HS-5 (cell line): ENCODE results near the gene PSMB9.
"Not testable (repeated sequence)": the region's sequence is repeated elsewhere in the genome, so short reads cannot be mapped to it uniquely, and the experiment has no call there.

ENCODE experiments used
- DNase-seq: peaks from one replicate; pipeline ENCODE4 v3.0.0-alpha.2; 2012; ENCODE audit warnings: low read depth

PSMB9 gene

DNA sequence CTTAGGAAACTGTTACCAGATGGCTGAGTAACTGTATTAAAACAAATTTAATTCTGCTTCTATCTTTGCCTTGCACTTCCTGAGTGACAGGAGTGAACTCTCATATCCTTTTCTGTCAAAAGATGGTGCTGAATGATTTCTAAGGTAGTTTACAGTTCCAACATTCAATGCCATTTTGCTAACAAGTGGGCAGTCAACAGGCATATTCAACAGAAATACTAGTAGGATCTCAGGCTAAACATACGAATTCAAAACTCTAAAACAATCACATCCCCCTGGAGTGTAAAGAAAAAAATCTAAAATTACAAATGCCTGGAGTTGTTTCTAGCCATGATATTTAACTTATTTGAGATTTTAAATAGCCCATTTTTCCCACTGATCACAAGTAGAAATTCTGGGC lies 6.7 kb downstream of the PSMB9 start:
- DNase-seq: no peak

DNA sequence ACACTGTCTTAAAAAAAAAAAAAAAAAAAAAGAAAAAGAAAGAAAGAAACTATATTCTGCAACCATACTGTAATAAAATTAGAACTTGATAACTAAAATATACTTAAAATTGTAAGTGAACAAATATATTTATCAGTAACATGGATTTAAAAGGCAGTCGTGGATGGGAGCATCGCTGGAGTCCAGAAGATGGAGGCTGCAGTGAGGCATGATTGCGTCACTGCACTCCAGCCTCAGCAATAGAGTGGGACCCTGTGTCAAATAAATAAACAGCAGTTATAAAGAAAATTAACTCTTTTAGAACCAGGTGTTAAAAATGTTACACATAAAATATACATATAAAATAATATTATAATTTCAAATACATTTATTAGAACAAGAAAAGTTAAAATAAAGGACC lies 8.7 kb downstream of the PSMB9 start:
- no peak for DNase-seq

- no peak for DNase-seq
Observed at GRCh38 chr6:32865724-32866443, 11.9 kb downstream of the PSMB9 start.

GRCh38 chr6:32867022-32867477 lies 13.1 kb downstream of the PSMB9 start:
- no peak for DNase-seq

DNA sequence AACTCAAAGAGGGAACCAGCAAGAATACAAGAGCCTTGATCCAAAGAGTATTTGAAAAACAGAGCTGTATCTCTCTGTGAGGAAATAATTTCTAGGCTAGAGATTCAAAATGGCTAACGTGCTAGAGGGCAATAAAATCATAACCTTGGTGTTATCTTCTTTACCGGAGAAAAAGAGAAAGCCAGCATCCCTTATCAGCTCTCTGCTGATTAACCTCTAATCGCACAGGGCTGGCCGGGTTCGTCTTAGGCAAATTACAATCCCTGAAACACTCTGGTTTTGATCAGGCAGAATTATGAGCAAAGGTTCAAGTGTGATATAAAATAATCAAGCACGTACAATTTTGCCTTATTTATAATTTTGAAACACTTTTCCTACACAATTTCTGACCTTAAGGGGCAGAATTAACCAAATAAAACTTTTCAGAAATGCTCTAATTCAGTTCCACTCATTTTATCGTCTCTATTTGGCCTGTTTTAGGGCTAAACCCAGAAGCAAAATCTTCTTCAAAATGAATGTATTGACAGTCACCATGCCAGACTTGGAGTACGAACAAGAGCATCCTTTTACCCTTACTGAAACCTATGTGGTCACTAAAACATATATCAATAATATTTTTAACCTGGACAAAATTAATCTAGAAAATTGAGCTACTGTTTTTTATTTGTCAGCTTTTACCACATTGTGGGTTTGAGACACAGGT lies 13.7 kb downstream of the PSMB9 start:
- DNase-seq: no peak

- DNase-seq: peak; percentile 53
Observed at GRCh38 chr6:32868257-32868788, 14.3 kb downstream of the PSMB9 start.

DNA sequence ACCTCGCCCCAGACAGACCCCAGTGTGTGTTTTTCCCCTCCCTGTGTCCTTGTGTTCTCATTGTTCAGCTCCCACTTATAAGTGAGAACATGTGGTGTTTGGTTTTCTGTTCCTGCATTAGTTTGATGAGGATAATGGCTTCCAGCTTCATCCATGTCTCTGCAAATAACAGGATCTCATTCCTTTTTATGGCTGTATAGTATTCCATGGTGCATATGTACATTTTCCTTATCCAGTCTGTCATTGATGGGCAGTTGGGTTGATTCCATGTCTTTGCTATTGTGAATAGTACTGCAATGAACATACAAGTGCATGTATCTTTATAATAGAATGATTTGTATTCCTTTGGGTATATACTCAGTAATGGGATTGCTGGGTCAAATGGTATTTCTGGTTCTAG lies 20.0 kb downstream of the PSMB9 start:
- not testable (repeated sequence) for DNase-seq

- DNase-seq: no peak
Observed at GRCh38 chr6:32876603-32877002, 22.6 kb downstream of the PSMB9 start.

DNA sequence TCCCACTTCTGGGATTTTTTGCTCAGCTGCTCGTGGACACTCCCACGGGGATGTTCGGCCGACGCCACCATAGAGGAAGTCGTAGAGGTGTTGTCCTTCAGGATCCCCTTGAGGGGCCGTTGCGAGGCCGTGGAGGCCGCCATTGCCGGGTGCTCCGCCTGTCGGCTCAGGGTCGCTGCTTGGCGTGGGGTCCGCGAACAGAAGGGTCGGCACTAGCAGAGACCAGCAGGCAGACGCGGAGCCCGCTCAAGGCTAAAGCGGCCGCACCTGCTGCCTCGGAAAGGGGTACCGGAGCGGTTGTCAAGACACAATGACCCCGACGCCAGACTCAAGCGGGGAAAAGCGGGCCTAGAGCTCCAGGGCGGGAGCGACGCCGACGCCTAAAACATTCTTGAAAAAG lies 25.7 kb downstream of the PSMB9 start:
- DNase-seq: no peak

- DNase-seq: not testable (repeated sequence)
Observed at GRCh38 chr6:32880962-32881361, 27.0 kb downstream of the PSMB9 start.

GRCh38 chr6:32882879-32883250 lies 28.9 kb downstream of the PSMB9 start:
- DNase-seq: peak; percentile 61

DNA sequence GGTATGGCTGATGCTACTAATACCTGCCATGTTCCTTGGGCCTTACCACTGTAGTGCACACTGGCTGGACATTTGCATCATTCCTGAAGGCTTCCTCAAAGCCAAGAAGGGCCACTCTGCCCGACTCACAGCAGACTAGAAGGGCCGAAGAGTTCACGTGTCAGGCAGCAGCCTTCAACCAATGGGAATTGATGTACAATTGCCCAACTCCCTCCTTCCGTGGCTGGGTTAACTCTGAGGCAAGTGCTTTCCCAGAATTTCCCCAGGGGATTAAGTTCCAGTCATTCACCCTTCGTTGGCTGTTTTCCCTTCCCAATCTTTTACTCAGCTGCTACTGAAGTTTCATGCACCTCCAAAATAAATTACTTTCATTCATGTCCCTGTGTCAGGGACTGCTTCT lies 29.8 kb downstream of the PSMB9 start:
- no peak for DNase-seq

- DNase-seq: peak; percentile 53
Observed at GRCh38 chr6:32885698-32886286, 31.8 kb downstream of the PSMB9 start.

DNA sequence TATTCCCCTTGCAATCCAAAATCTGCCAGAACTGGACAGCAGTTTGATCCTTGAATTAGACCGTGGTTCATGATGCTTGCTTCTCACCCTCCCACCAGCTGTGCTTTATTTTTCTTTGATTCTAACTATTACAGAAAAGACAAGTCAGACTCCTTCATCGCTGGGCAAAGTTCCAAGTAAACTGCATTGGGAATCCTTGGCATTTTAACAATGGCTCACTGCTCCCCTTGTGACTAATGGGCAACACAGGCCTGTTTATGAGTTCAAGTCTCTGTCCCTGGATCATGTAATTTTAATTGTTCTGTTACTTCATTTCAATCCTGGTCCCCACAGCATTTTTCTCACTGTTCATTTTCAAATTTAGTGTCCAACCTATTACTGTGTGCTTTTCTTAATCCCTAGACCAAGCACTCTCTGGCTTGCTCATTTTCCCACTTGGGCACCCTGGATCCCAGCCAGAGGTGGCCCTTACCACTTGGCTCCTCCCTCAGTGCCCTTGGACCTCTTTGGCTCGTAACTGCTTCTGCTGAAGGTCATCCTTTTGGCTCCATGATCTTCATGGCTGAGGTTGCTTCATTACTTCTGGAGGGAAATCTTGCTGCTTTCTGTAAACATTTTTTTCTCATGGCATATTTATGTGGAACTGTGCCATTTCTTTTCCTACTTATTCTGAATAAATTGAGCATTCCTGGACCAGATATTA lies 32.8 kb downstream of the PSMB9 start:
- peak; percentile 84 for DNase-seq

- DNase-seq: no peak
Observed at GRCh38 chr6:32887616-32888015, 33.6 kb downstream of the PSMB9 start.

- no peak for DNase-seq
Observed at GRCh38 chr6:32888576-32888975, 34.6 kb downstream of the PSMB9 start.

DNA sequence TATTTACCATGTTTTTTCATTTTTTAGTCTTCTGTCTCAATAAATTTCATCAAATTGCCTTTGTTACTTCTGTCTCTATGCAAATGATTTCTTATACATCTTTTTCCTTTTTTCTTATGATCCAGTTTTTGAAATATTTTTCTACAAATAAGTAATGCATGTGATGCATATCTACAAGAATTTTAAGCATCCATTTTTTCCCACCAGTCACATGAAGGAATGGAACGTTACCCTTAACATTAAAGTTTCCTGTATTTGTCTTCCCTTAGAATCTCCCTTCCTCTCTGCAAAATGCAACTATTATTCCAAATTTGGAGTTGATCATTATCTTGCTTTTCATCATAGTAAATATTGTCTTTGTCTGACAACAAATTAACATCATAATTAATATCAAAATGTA lies 35.5 kb downstream of the PSMB9 start:
- no peak for DNase-seq

- no peak for DNase-seq
Observed at GRCh38 chr6:32890831-32891230, 36.8 kb downstream of the PSMB9 start.

- peak; percentile 81 for DNase-seq
Observed at GRCh38 chr6:32894085-32895005, 40.4 kb downstream of the PSMB9 start.

DNA sequence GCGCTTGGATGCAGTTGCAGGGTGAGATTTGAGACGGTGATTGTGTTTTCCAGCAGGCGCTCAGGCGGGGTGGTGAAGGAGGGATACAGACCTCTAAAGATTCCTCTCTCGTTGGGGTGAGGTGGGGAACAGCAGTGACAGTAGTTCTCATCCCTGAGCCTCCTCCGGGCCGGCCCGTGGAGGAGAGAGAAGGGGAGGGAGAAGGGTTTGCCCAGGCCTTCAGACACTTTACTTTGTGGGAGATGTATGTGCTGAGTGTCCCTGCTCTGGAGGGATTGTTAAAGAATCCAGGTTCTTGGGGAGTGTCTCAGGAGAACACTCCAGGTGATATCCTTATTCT lies 41.0 kb downstream of the PSMB9 start:
- DNase-seq: no peak

DNA sequence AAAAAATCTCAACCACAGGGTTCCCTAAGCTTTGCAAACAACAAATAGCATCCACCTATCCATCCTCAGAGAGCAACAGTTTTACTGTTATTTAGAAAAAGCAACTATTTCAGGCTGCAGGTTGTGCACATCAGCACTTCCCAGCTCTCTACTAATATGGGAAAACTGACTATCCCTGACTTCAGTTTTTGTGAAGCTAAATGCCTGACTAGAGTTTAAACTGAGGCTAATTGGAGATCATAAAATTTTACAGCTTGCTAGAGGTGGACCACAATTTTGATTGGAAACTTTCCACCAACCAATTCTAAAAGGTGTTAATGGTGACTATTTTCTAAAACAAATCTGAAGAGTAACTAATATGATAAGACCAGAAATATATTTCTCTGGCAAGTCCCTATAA lies 50.0 kb downstream of the PSMB9 start:
- DNase-seq: no peak
